ENCODE data around the gene BCAP29.

The BCAP29 gene

GRCh38 chr7:107580716-107581383, 804 bp downstream of the BCAP29 start:
- H3K4me3 ChIP-seq (ENCODE audit: low read depth, low read length), result peak overlapping the region; percentile 82
- no peak for DNase-seq (ENCODE audit: low read depth)

GRCh38 chr7:107581387-107582013, 1.5 kb downstream of the BCAP29 start:
- no peak for DNase-seq (ENCODE audit: low read depth)
- H3K4me3 ChIP-seq (ENCODE audit: low read depth, low read length), result peak overlapping the region; percentile 82

- H3K4me3 ChIP-seq (ENCODE audit: low read depth, low read length), result no peak overlapping the region
- DNase-seq (ENCODE audit: low read depth), result no peak
Measured at GRCh38 chr7:107582875-107583274, 2.8 kb downstream of the BCAP29 start.

GRCh38 chr7:107584716-107585115, 4.7 kb downstream of the BCAP29 start:
- DNase-seq (ENCODE audit: low read depth), result no peak
- H3K4me3 ChIP-seq (ENCODE audit: low read depth, low read length), result no peak overlapping the region

- no peak overlapping the region for H3K4me3 ChIP-seq (ENCODE audit: low read depth, low read length)
- DNase-seq (ENCODE audit: low read depth), result no peak
Measured at GRCh38 chr7:107588529-107589130, 8.6 kb downstream of the BCAP29 start.

- DNase-seq (ENCODE audit: low read depth), result no peak
- no peak overlapping the region for H3K4me3 ChIP-seq (ENCODE audit: low read depth, low read length)
Measured at GRCh38 chr7:107591421-107591820, 11.4 kb downstream of the BCAP29 start.

- H3K4me3 ChIP-seq (ENCODE audit: low read depth, low read length), result no peak overlapping the region
- peak; percentile 63 for DNase-seq (ENCODE audit: low read depth)
Measured at GRCh38 chr7:107592361-107593024, 12.4 kb downstream of the BCAP29 start.

GRCh38 chr7:107593025-107593410, 13.0 kb downstream of the BCAP29 start:
- DNase-seq (ENCODE audit: low read depth), result no peak
- H3K4me3 ChIP-seq (ENCODE audit: low read depth, low read length), result no peak overlapping the region

- DNase-seq (ENCODE audit: low read depth), result peak; percentile 74
- H3K4me3 ChIP-seq (ENCODE audit: low read depth, low read length), result no peak overlapping the region
Measured at GRCh38 chr7:107594961-107595737, 15.1 kb downstream of the BCAP29 start.

- no peak for DNase-seq (ENCODE audit: low read depth)
Measured at GRCh38 chr7:107596881-107597581, 17.0 kb downstream of the BCAP29 start.

GRCh38 chr7:107597582-107597916, 17.5 kb downstream of the BCAP29 start:
- DNase-seq (ENCODE audit: low read depth), result no peak
- no peak overlapping the region for H3K4me3 ChIP-seq (ENCODE audit: low read depth, low read length)

More at GRCh38 chr7:107596881-107597581, 17.0 kb downstream of the BCAP29 start:
- no peak overlapping the region for H3K4me3 ChIP-seq (ENCODE audit: low read depth, low read length)

GRCh38 chr7:107597953-107598352, 17.9 kb downstream of the BCAP29 start:
- no peak overlapping the region for H3K4me3 ChIP-seq (ENCODE audit: low read depth, low read length)
- no peak for DNase-seq (ENCODE audit: low read depth)

GRCh38 chr7:107599262-107599661, 19.2 kb downstream of the BCAP29 start:
- DNase-seq (ENCODE audit: low read depth), result no peak
- H3K4me3 ChIP-seq (ENCODE audit: low read depth, low read length), result no peak overlapping the region

- no peak overlapping the region for H3K4me3 ChIP-seq (ENCODE audit: low read depth, low read length)
- DNase-seq (ENCODE audit: low read depth), result no peak
Measured at GRCh38 chr7:107600816-107601215, 20.8 kb downstream of the BCAP29 start.

- no peak overlapping the region for H3K4me3 ChIP-seq (ENCODE audit: low read depth, low read length)
- DNase-seq (ENCODE audit: low read depth), result no peak
Measured at GRCh38 chr7:107605218-107605815, 25.3 kb downstream of the BCAP29 start.

- DNase-seq (ENCODE audit: low read depth), result no peak
- no peak overlapping the region for H3K4me3 ChIP-seq (ENCODE audit: low read depth, low read length)
Measured at GRCh38 chr7:107606303-107606702, 26.3 kb downstream of the BCAP29 start.

- no peak overlapping the region for H3K4me3 ChIP-seq (ENCODE audit: low read depth, low read length)
- DNase-seq (ENCODE audit: low read depth), result no peak
Measured at GRCh38 chr7:107609811-107610261, 29.8 kb downstream of the BCAP29 start.

GRCh38 chr7:107610323-107610722, 30.3 kb downstream of the BCAP29 start:
- no peak for DNase-seq (ENCODE audit: low read depth)
- H3K4me3 ChIP-seq (ENCODE audit: low read depth, low read length), result no peak overlapping the region

GRCh38 chr7:107613439-107613838, 33.4 kb downstream of the BCAP29 start:
- H3K4me3 ChIP-seq (ENCODE audit: low read depth, low read length), result no peak overlapping the region

More at GRCh38 chr7:107613439-107613838, 33.4 kb downstream of the BCAP29 start:
- no peak for DNase-seq (ENCODE audit: low read depth)

Measured in skeletal muscle cell (primary cell).